ENCODE results near the gene TMEM125.

- TF ChIP-seq, protein P1, sequence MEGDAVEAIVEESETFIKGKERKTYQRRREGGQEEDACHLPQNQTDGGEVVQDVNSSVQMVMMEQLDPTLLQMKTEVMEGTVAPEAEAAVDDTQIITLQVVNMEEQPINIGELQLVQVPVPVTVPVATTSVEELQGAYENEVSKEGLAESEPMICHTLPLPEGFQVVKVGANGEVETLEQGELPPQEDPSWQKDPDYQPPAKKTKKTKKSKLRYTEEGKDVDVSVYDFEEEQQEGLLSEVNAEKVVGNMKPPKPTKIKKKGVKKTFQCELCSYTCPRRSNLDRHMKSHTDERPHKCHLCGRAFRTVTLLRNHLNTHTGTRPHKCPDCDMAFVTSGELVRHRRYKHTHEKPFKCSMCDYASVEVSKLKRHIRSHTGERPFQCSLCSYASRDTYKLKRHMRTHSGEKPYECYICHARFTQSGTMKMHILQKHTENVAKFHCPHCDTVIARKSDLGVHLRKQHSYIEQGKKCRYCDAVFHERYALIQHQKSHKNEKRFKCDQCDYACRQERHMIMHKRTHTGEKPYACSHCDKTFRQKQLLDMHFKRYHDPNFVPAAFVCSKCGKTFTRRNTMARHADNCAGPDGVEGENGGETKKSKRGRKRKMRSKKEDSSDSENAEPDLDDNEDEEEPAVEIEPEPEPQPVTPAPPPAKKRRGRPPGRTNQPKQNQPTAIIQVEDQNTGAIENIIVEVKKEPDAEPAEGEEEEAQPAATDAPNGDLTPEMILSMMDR (IDR thresholded peaks at IDR 0.05) = peak; percentile 95 to 97 (median 96)
- TF ChIP-seq POLR2AphosphoS5 (IDR thresholded peaks at IDR 0.05) (peak; percentile 68), POLR2A (IDR thresholded peaks at IDR 0.05) (no peak)
Measured at GRCh38 chr1:43227143-43227764, 42.5 kb upstream of the TMEM125 start.

Measured in prostate gland (tissue), 2 donors.